AG09309 (cell line): ENCODE measurements around the gene FGF16.
A peak's percentile ranks its signal among the peaks of the same experiment; 100 is the strongest.

Source experiments
- DNase-seq: peaks from one replicate; pipeline ENCODE4 v3.0.0-alpha.2; 2010; ENCODE audit warnings: low read depth
- H3K4me3 ChIP-seq: 2 replicates; pipeline ENCODE4 v1.5.1; 2011; ENCODE audit warnings: mild to moderate bottlenecking, low read depth, low read length, moderate library complexity; ENCODE audit not compliant: control insufficient read depth
- TF ChIP-seq, protein P1 (sequence below): IDR thresholded peaks from 2 replicates; pipeline ENCODE4 v1.5.1; 2011; ENCODE audit warnings: mild to moderate bottlenecking, low read depth, low read length, inconsistent platforms; ENCODE audit not compliant: insufficient read depth, control insufficient read depth; ENCODE audit errors: missing control alignments

Gene FGF16

DNA sequence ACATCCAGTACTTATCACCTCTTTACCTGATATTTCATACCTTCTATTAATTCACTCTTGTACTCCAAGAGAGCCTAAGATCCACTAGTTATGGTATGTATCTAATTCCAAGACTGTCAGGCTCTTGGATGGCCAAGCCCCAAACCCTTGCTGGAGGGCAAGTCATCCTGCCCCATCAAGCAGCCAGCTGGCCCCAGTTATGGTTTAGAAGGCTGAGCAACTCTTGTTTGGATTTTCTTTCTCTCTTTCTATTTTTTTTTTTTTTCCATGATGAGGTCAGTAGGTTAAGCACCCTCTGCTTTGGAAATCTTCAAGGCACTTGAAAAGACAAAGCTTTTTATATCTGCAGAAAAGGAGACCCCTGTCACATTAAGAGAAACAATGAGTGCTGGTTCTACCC, 10.9 kb upstream of the FGF16 start:
- H3K4me3 ChIP-seq = no peak overlapping the region
- TF ChIP-seq, protein P1, sequence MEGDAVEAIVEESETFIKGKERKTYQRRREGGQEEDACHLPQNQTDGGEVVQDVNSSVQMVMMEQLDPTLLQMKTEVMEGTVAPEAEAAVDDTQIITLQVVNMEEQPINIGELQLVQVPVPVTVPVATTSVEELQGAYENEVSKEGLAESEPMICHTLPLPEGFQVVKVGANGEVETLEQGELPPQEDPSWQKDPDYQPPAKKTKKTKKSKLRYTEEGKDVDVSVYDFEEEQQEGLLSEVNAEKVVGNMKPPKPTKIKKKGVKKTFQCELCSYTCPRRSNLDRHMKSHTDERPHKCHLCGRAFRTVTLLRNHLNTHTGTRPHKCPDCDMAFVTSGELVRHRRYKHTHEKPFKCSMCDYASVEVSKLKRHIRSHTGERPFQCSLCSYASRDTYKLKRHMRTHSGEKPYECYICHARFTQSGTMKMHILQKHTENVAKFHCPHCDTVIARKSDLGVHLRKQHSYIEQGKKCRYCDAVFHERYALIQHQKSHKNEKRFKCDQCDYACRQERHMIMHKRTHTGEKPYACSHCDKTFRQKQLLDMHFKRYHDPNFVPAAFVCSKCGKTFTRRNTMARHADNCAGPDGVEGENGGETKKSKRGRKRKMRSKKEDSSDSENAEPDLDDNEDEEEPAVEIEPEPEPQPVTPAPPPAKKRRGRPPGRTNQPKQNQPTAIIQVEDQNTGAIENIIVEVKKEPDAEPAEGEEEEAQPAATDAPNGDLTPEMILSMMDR = no peak
- no peak for DNase-seq

- H3K4me3 ChIP-seq = no peak overlapping the region
- TF ChIP-seq, protein P1 = no peak
- no peak for DNase-seq
Observed at GRCh38 chrX:77436682-77437081, 10.5 kb upstream of the FGF16 start.

DNA sequence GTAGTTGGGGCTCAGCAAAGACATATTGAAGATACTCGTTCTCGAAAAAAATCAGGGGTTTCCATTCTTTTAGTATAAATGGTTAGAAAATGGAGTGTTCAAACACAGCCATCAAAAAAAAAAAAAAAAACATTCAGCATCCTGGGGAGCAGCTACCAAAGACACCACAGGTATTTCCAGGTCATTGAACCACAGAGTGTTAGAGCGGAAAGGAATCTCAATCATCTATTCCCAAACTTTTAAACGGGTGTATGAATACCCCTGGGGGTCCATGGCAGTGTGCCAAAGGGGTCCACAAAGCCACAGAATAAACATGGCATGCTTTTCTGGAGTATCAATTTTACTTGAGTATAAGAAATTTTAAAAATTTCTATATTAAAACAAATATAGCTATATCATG, 6.9 kb upstream of the FGF16 start:
- no peak overlapping the region for H3K4me3 ChIP-seq
- DNase-seq = no peak
- TF ChIP-seq, protein P1 = no peak

GRCh38 chrX:77441033-77441432, 6.2 kb upstream of the FGF16 start:
- TF ChIP-seq, protein P1 = no peak
- H3K4me3 ChIP-seq = no peak overlapping the region
- no peak for DNase-seq

DNA sequence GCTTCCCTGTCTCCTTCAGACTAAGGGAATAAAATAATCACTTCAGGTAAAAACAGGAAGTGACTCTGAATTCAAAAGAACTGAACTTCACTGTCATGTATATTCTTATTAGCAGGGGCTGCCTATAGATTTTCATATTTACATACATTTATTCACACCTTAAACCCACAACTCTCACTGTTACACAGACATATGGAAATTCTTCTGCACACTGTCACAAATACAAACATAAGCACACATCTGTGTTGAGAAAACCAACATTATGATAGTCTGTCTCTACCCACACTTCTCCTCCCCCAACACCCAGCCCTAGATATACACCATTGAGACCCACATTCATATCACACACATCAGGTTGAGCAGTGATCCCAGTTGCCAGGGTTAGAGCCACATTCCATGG, 5.7 kb upstream of the FGF16 start:
- TF ChIP-seq, protein P1 = no peak
- no peak overlapping the region for H3K4me3 ChIP-seq
- no peak for DNase-seq

GRCh38 chrX:77442728-77443127, 4.5 kb upstream of the FGF16 start:
- TF ChIP-seq, protein P1 = no peak
- no peak overlapping the region for H3K4me3 ChIP-seq
- DNase-seq = peak; percentile 37

DNA sequence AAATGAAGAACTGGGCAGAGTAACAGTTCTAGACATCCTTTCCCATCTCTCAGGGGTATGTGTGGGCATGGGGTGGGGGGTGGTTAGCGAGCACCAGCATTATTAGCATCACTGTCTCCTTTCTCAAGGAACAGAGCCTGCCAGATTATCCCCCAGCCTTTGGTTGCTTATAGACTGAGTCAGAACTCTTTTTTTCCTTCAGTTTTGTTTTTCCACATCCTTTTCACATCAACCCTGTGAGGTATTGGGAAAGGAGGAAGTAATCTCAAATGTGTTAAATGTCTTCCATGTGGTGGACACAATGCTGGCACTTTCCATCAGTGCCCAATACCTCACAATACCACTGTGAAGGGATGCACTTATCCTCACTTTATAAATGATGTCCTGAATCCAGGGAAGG, 3.1 kb upstream of the FGF16 start:
- no peak for DNase-seq
- TF ChIP-seq, protein P1 = no peak
- no peak overlapping the region for H3K4me3 ChIP-seq
